DMS153 treated with DMSO at 0.1 percent for 48 hours (cell line): ENCODE measurements around the gene WDR38.

ENCODE experiments used
- DNase-seq: peaks from one replicate; lab custom pipeline; 2025; ENCODE audit not compliant: unreplicated experiment; lab: John Stamatoyannopoulos, UW

Gene WDR38

GRCh38 chr9:124881138-124881743 is 28.0 kb downstream of the WDR38 start:
- no peak for DNase-seq

- no peak for DNase-seq
Observed at GRCh38 chr9:124882231-124882630, 29.0 kb downstream of the WDR38 start.

GRCh38 chr9:124884376-124884775 is 31.1 kb downstream of the WDR38 start:
- DNase-seq = no peak

- no peak for DNase-seq
Observed at GRCh38 chr9:124885551-124885950, 32.3 kb downstream of the WDR38 start.

- DNase-seq = no peak
Observed at GRCh38 chr9:124886461-124886860, 33.2 kb downstream of the WDR38 start.

GRCh38 chr9:124886866-124887492 is 33.7 kb downstream of the WDR38 start:
- no peak for DNase-seq

GRCh38 chr9:124887832-124888231 is 34.6 kb downstream of the WDR38 start:
- no peak for DNase-seq

- DNase-seq = no peak
Observed at GRCh38 chr9:124889006-124889405, 35.7 kb downstream of the WDR38 start.

- no peak for DNase-seq
Observed at GRCh38 chr9:124890179-124890578, 36.9 kb downstream of the WDR38 start.

GRCh38 chr9:124894035-124894740 is 40.9 kb downstream of the WDR38 start:
- no peak for DNase-seq

GRCh38 chr9:124894741-124895170 is 41.5 kb downstream of the WDR38 start:
- no peak for DNase-seq

- no peak for DNase-seq
Observed at GRCh38 chr9:124897570-124898460, 44.6 kb downstream of the WDR38 start.

- DNase-seq = no peak
Observed at GRCh38 chr9:124899845-124900244, 46.6 kb downstream of the WDR38 start.

GRCh38 chr9:124906966-124907365 is 53.7 kb downstream of the WDR38 start:
- no peak for DNase-seq
